Thyroid gland (tissue), 4 donors: ENCODE measurements around the gene RPUSD1. TPM values are rescaled to one million over a fixed set of nuclear protein-coding genes. Genes with fewer than 3 reads are reported as not detected.

Source experiments
- DNase-seq, 2 donors: peaks; one replicate each; pipeline ENCODE4 v3.0.0-alpha.2; 2019
- H3K27ac ChIP-seq, 3 donors: fragments of 200-600 bp; sonication (generic); 1 replicate in 2 of 3; 2 replicates in 1 of 3; pipeline ENCODE4 v1.5.1; 2016 to 2019; ENCODE audit warnings: mild to moderate bottlenecking in 1 of 3, moderate library complexity in 1 of 3
- H3K27me3 ChIP-seq: fragments of 200-600 bp; sonication (generic); one replicate; pipeline ENCODE4 v1.5.1; 2019
- H3K36me3 ChIP-seq, 2 donors: fragments of 200-600 bp; sonication (generic); one replicate each; pipeline ENCODE4 v1.5.1; 2016 to 2019
- H3K4me1 ChIP-seq, 2 donors: fragments of 200-600 bp; sonication (generic); one replicate each; pipeline ENCODE4 v1.5.1; 2017 to 2019
- H3K4me3 ChIP-seq, 3 donors: fragments of 200-600 bp; sonication (generic); replicated peaks in 1 of 3; 1 replicate in 2 of 3; 2 replicates in 1 of 3; pipeline ENCODE4 v1.5.1; 2016; ENCODE audit warnings: mild to moderate bottlenecking in 1 of 3
- H3K9me3 ChIP-seq: fragments of 200-600 bp; sonication (generic); one replicate; pipeline ENCODE4 v1.5.1; 2017
- POLR2A ChIP-seq, 2 donors: fragments of 450-650 bp; IDR thresholded peaks; one replicate each; pipeline ENCODE4 v1.6.1; 2017; ENCODE audit warnings: antibody characterized with exemption in 2 of 2, mild to moderate bottlenecking in 2 of 2, moderate library complexity in 1 of 2
- WGBS, 2 donors: methylation state at CpG; one replicate each; pipeline ENCODE4 v1.1.5; 2017; 5-methylcytosine and 5-hydroxymethylcytosine counted together
- intact Hi-C: fragments of 100-400 bp; cut with DNase I; formaldehyde crosslinking; loops from one replicate; pipeline ENCODE4 v1.15.1; 2023
- total RNA-seq, 4 donors: library from RNA; depleted of rRNA; stranded (reverse); fragments of >200 nt; gene quantifications; one replicate each; pipeline ENCODE4 v1.2.3, GENCODE V29; 2016
- TF ChIP-seq, protein P1 (sequence below), 6 experiments: fragments of 200-600 bp in 3 of 6; fragments of 450-650 bp in 3 of 6; sonication (generic) in 3 of 6; IDR thresholded peaks; one replicate each; pipeline ENCODE4 v1.5.1; 2016 to 2019; ENCODE audit warnings: antibody characterized with exemption in 6 of 6, mild to moderate bottlenecking in 2 of 6, inconsistent platforms in 1 of 6, moderate library complexity in 1 of 6

Gene RPUSD1
- total RNA-seq, 4 donors from 2014 or later = 14.1 to 27.9 (median 20.8) TPM

DNA sequence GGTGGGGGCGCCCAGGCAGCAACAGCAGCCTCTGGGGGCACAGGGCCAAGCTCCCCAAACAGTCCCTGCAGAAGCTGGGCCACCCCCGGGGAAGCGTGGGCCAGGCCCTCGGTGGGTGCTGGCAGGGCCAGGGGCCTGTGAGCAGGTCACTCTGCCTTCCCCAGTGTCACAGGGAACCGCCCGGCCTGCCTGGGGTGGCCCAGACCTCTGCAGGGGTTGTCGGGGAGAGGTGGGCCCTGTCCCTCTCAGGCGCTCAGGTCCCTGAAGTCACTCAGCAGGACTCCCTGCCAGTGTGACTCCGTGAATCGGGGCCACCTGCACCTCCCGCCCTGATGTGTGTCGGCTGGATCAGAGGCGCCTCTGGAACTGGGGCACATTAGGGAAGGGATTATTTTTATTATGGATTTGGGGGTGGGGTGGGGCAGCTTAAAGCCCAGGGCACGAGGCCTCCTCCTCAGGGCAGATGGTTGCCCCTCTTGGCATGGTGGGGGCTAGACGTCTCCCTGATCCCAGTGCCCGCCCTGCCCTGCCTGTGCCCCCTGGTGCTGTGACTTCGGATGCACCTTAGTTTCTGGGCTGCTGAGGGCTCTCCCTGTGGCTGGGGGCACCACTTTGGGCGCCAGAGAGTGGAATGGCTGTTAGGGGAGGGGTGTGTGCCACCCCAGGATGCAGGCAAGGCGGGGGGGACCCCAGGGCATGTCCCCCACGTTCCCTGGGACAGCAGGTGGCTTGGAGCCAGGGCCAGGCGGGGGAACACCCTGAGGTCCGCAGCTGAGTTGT is 13.6 kb upstream of the RPUSD1 start:
- no peak for DNase-seq
- intact Hi-C loops = no loop called here
- no peak for TF ChIP-seq POLR2A (IDR thresholded peaks at IDR 0.05)
- TF ChIP-seq, protein P1, sequence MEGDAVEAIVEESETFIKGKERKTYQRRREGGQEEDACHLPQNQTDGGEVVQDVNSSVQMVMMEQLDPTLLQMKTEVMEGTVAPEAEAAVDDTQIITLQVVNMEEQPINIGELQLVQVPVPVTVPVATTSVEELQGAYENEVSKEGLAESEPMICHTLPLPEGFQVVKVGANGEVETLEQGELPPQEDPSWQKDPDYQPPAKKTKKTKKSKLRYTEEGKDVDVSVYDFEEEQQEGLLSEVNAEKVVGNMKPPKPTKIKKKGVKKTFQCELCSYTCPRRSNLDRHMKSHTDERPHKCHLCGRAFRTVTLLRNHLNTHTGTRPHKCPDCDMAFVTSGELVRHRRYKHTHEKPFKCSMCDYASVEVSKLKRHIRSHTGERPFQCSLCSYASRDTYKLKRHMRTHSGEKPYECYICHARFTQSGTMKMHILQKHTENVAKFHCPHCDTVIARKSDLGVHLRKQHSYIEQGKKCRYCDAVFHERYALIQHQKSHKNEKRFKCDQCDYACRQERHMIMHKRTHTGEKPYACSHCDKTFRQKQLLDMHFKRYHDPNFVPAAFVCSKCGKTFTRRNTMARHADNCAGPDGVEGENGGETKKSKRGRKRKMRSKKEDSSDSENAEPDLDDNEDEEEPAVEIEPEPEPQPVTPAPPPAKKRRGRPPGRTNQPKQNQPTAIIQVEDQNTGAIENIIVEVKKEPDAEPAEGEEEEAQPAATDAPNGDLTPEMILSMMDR (IDR thresholded peaks at IDR 0.05) = no peak
- no peaks in the 10 kb centered on the region for H3K36me3 ChIP-seq
- H3K9me3 ChIP-seq = no peaks in the 10 kb centered on the region
- H3K4me1 ChIP-seq = peaks cover 0 to 3% of the 10 kb centered on the region in 2 donors
- H3K27ac ChIP-seq = no peak overlapping the region
- no peak overlapping the region for H3K4me3 ChIP-seq
- H3K27me3 ChIP-seq = peaks cover 8% of the 10 kb centered on the region
- 51 to 57% methylated on average over 4 to 5 of the region's 22 CpGs for WGBS, 2 donors

DNA sequence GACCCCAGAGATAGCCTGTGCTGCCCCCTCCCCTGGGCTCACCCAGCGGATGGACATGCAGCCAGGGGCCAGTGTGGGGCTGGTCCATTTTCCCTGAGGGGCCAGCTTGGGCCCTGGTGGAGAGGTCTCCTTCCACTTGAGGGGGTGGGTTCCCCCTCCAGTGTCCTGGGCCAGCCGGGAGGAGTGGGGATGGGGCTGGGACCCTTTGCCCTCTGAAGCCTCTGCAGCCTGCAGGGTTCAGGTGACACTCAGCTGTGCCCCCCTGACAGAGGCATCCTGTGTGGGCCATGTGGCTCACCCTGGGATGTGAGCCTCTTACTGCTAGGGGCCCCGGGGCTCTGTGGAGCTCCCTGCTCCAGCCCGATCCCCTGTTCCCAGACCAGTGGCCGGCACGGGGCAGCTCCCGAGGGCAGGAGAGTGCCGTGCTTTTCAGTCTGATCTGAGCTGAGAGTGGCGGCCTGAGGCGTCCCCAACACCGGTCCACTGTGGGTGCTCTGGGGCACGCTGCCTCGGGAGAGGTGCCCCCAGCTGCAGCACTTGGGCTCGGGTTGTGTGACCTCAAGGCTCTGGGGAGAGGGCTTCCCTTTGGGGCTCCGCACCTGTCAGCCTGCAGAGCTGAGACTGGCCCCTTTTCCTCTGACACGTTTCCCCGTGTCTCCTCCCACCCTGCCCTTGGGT is 12.8 kb upstream of the RPUSD1 start:
- TF ChIP-seq, protein P1 (IDR thresholded peaks at IDR 0.05) = no peak
- no peak for TF ChIP-seq POLR2A (IDR thresholded peaks at IDR 0.05)
- peaks cover 8% of the 10 kb centered on the region for H3K27me3 ChIP-seq
- no peak for DNase-seq
- no peaks in the 10 kb centered on the region for H3K36me3 ChIP-seq
- intact Hi-C loops = no loop called here
- no peak overlapping the region for H3K27ac ChIP-seq
- no peaks in the 10 kb centered on the region for H3K4me1 ChIP-seq
- 0% methylated on average over 1 of the region's 17 CpGs; no CpG with 5 or more reads in 1 of the 2 donors for WGBS, 2 donors
- H3K4me3 ChIP-seq = no peak overlapping the region
- H3K9me3 ChIP-seq = no peaks in the 10 kb centered on the region

GRCh38 chr16:799948-800833 is 12.0 kb upstream of the RPUSD1 start, which contains the start of gene GNG13:
Gene GNG13, minus strand, starts transcription at chr16:800734. Its CDS starts 1,657 bp downstream, at chr16:799077.
- Histone ChIP-seq H3K36me3 (no peaks in the 10 kb centered on the region), H3K27ac (no peak within 1 kb of the TSS), H3K4me3 (no peak within 1 kb of the TSS), H3K4me1 (no peaks in the 10 kb centered on the region), H3K9me3 (no peaks in the 10 kb centered on the region), H3K27me3 (peaks cover 8% of the 10 kb centered on the region)
- WGBS, 2 donors = 2 to 17% methylated on average over 6 to 9 of the region's 57 CpGs
- intact Hi-C loops = no loop called here
- DNase-seq = no peak
- no peak for TF ChIP-seq POLR2A (IDR thresholded peaks at IDR 0.05)
- TF ChIP-seq, protein P1 (IDR thresholded peaks at IDR 0.05) = no peak

- peaks cover 8% of the 10 kb centered on the region for H3K27me3 ChIP-seq
- TF ChIP-seq, protein P1 (IDR thresholded peaks at IDR 0.05) = no peak
- TF ChIP-seq POLR2A (IDR thresholded peaks at IDR 0.05) = no peak
- no peaks in the 10 kb centered on the region for H3K9me3 ChIP-seq
- no peak overlapping the region for H3K27ac ChIP-seq
- intact Hi-C loops = no loop called here
- H3K36me3 ChIP-seq = no peaks in the 10 kb centered on the region
- DNase-seq = no peak
- no peak overlapping the region for H3K4me3 ChIP-seq
- no peaks in the 10 kb centered on the region for H3K4me1 ChIP-seq
- 76 to 80% methylated on average over 8 to 9 of the region's 22 CpGs for WGBS, 2 donors
These were observed 11.1 kb upstream of the RPUSD1 start for GRCh38 chr16:799111-799947.
